SJSA1 (cell line): ENCODE data around the gene ALDH7A1. TPM values are rescaled to one million over a fixed set of nuclear protein-coding genes. Genes with fewer than 3 reads are reported as not detected.

Experiments
- DNase-seq, 2 experiments: peaks; one replicate each; pipeline ENCODE4 v3.0.0-alpha.2; 2015 to 2020; ENCODE audit warnings: low spot score in 2 of 2, low read depth in 1 of 2
- H3K27ac ChIP-seq: fragments of 250-450 bp; sonication (Bioruptor Pico); 2 replicates; pipeline ENCODE4 v1.5.1; 2020; ENCODE audit warnings: mild to moderate bottlenecking, moderate library complexity
- H3K27me3 ChIP-seq: fragments of 250-450 bp; sonication (Bioruptor Pico); replicated peaks from 2 replicates; pipeline ENCODE4 v1.5.1; 2020; ENCODE audit warnings: mild to moderate bottlenecking, moderate library complexity
- H3K36me3 ChIP-seq: fragments of 250-450 bp; sonication (Bioruptor Pico); 2 replicates; pipeline ENCODE4 v1.5.1; 2020; ENCODE audit warnings: mild to moderate bottlenecking
- H3K4me1 ChIP-seq: fragments of 250-450 bp; sonication (Bioruptor Pico); replicated peaks from 2 replicates; pipeline ENCODE4 v1.6.1; 2021; ENCODE audit warnings: mild to moderate bottlenecking
- H3K4me3 ChIP-seq: fragments of 250-450 bp; sonication (Bioruptor Pico); 2 replicates; pipeline ENCODE4 v1.5.1; 2020; ENCODE audit warnings: mild to moderate bottlenecking
- H3K9me3 ChIP-seq: fragments of 250-450 bp; sonication (Bioruptor Pico); replicated peaks from 2 replicates; pipeline ENCODE4 v1.5.1; 2020; ENCODE audit warnings: mild to moderate bottlenecking
- total RNA-seq: library from RNA; depleted of rRNA; stranded (reverse); fragments of >200 nt; shearing (Covaris generic); gene quantifications from 2 replicates; pipeline ENCODE4 v1.2.3, GENCODE V29; 2014

ALDH7A1 gene
- total RNA-seq, 1 experiment from 2014 or later: 55.0 TPM

GRCh38 chr5:126503602-126504104 is 91.4 kb downstream of the ALDH7A1 start:
- no peaks in the 10 kb centered on the region for H3K27me3 ChIP-seq
- no peak overlapping the region for H3K4me3 ChIP-seq
- H3K36me3 ChIP-seq: no peaks in the 10 kb centered on the region
- DNase-seq: no peak
- H3K9me3 ChIP-seq: no peaks in the 10 kb centered on the region
- peaks cover 10% of the 10 kb centered on the region for H3K4me1 ChIP-seq
- H3K27ac ChIP-seq: peak overlapping the region; percentile 9; the same call in 1 of the 2 replicates

GRCh38 chr5:126501448-126501847 is 93.6 kb downstream of the ALDH7A1 start:
- Histone ChIP-seq H3K4me1 (peaks cover 8% of the 10 kb centered on the region), H3K36me3 (no peaks in the 10 kb centered on the region), H3K27ac (no peak overlapping the region), H3K9me3 (no peaks in the 10 kb centered on the region), H3K27me3 (no peaks in the 10 kb centered on the region), H3K4me3 (no peak overlapping the region)
- DNase-seq: no peak

GRCh38 chr5:126499853-126500342 is 95.1 kb downstream of the ALDH7A1 start:
- H3K4me1 ChIP-seq: peaks cover 16% of the 10 kb centered on the region
- no peak overlapping the region for H3K4me3 ChIP-seq
- H3K27ac ChIP-seq: no peak overlapping the region
- DNase-seq: peak in 1 of 2 experiments; percentile 37
- H3K9me3 ChIP-seq: no peaks in the 10 kb centered on the region
- H3K36me3 ChIP-seq: no peaks in the 10 kb centered on the region
- no peaks in the 10 kb centered on the region for H3K27me3 ChIP-seq

- DNase-seq: no peak
- Histone ChIP-seq H3K4me1 (peaks cover 19% of the 10 kb centered on the region), H3K4me3 (no peak overlapping the region), H3K36me3 (0 out of 2 replicates have a peak, but pooled peaks cover 3% of the 10 kb centered on the region), H3K9me3 (no peaks in the 10 kb centered on the region), H3K27me3 (no peaks in the 10 kb centered on the region), H3K27ac (no peak overlapping the region)
Observed at GRCh38 chr5:126499278-126499677, 95.7 kb downstream of the ALDH7A1 start.

GRCh38 chr5:126497506-126497905 is 97.5 kb downstream of the ALDH7A1 start:
- H3K27ac ChIP-seq: no peak overlapping the region
- no peaks in the 10 kb centered on the region for H3K27me3 ChIP-seq
- H3K4me3 ChIP-seq: no peak overlapping the region

GRCh38 chr5:126494393-126494792 is 100.6 kb downstream of the ALDH7A1 start:
- Histone ChIP-seq H3K36me3 (peaks cover 39% of the 10 kb centered on the region), H3K9me3 (no peaks in the 10 kb centered on the region), H3K27ac (no peak overlapping the region), H3K4me3 (no peak overlapping the region), H3K27me3 (no peaks in the 10 kb centered on the region), H3K4me1 (peaks cover 11% of the 10 kb centered on the region)
- no peak for DNase-seq

More at GRCh38 chr5:126497506-126497905, 97.5 kb downstream of the ALDH7A1 start:
- H3K4me1 ChIP-seq: peaks cover 11% of the 10 kb centered on the region
- H3K36me3 ChIP-seq: peaks cover 18% of the 10 kb centered on the region
- no peaks in the 10 kb centered on the region for H3K9me3 ChIP-seq
- no peak for DNase-seq

GRCh38 chr5:126492939-126493338 is 102.1 kb downstream of the ALDH7A1 start:
- no peak overlapping the region for H3K4me3 ChIP-seq
- H3K36me3 ChIP-seq: peaks cover 53% of the 10 kb centered on the region
- H3K9me3 ChIP-seq: no peaks in the 10 kb centered on the region
- DNase-seq: no peak
- H3K27me3 ChIP-seq: no peaks in the 10 kb centered on the region
- H3K27ac ChIP-seq: no peak overlapping the region
- peaks cover 11% of the 10 kb centered on the region for H3K4me1 ChIP-seq

- Histone ChIP-seq H3K4me1 (peaks cover 6% of the 10 kb centered on the region), H3K36me3 (peaks cover 79% of the 10 kb centered on the region), H3K9me3 (no peaks in the 10 kb centered on the region), H3K27me3 (no peaks in the 10 kb centered on the region), H3K27ac (no peak overlapping the region), H3K4me3 (no peak overlapping the region)
- DNase-seq: no peak
Observed at GRCh38 chr5:126490167-126490940, 104.7 kb downstream of the ALDH7A1 start.

GRCh38 chr5:126488443-126489065 is 106.5 kb downstream of the ALDH7A1 start:
- peaks cover 88% of the 10 kb centered on the region for H3K36me3 ChIP-seq
- H3K27ac ChIP-seq: no peak overlapping the region
- no peaks in the 10 kb centered on the region for H3K9me3 ChIP-seq
- DNase-seq: no peak
- no peaks in the 10 kb centered on the region for H3K4me1 ChIP-seq
- H3K27me3 ChIP-seq: no peaks in the 10 kb centered on the region
- no peak overlapping the region for H3K4me3 ChIP-seq

- H3K27me3 ChIP-seq: no peaks in the 10 kb centered on the region
- H3K27ac ChIP-seq: no peak overlapping the region
- no peaks in the 10 kb centered on the region for H3K4me1 ChIP-seq
- H3K4me3 ChIP-seq: no peak overlapping the region
- no peak for DNase-seq
- no peaks in the 10 kb centered on the region for H3K9me3 ChIP-seq
- peaks cover 86% of the 10 kb centered on the region for H3K36me3 ChIP-seq
Observed at GRCh38 chr5:126487596-126487995, 107.4 kb downstream of the ALDH7A1 start.

- Histone ChIP-seq H3K9me3 (no peaks in the 10 kb centered on the region), H3K4me1 (no peaks in the 10 kb centered on the region), H3K27me3 (no peaks in the 10 kb centered on the region), H3K27ac (no peak overlapping the region), H3K4me3 (no peak overlapping the region), H3K36me3 (peaks cover 97% of the 10 kb centered on the region)
- no peak for DNase-seq
Observed at GRCh38 chr5:126486332-126486731, 108.7 kb downstream of the ALDH7A1 start.

- no peaks in the 10 kb centered on the region for H3K27me3 ChIP-seq
- H3K36me3 ChIP-seq: peaks cover 97% of the 10 kb centered on the region
- H3K9me3 ChIP-seq: no peaks in the 10 kb centered on the region
- H3K4me3 ChIP-seq: no peak overlapping the region
- H3K27ac ChIP-seq: no peak overlapping the region
- DNase-seq: no peak
- no peaks in the 10 kb centered on the region for H3K4me1 ChIP-seq
Observed at GRCh38 chr5:126484253-126484652, 110.8 kb downstream of the ALDH7A1 start.

- Histone ChIP-seq H3K4me1 (no peaks in the 10 kb centered on the region), H3K27ac (peak overlapping the region; percentile 8; the same call in 1 of the 2 replicates), H3K4me3 (no peak overlapping the region), H3K27me3 (no peaks in the 10 kb centered on the region), H3K36me3 (peaks cover 94% of the 10 kb centered on the region), H3K9me3 (no peaks in the 10 kb centered on the region)
- DNase-seq: no peak
Observed at GRCh38 chr5:126483156-126483555, 111.9 kb downstream of the ALDH7A1 start.

GRCh38 chr5:126482591-126482990 is 112.4 kb downstream of the ALDH7A1 start:
- Histone ChIP-seq H3K36me3 (peaks cover 92% of the 10 kb centered on the region), H3K27me3 (no peaks in the 10 kb centered on the region), H3K4me1 (no peaks in the 10 kb centered on the region), H3K4me3 (no peak overlapping the region), H3K9me3 (no peaks in the 10 kb centered on the region), H3K27ac (peak overlapping the region; percentile 8; the same call in 1 of the 2 replicates)
- DNase-seq: no peak
